ENCODE data around the gene LAT. TPM values are rescaled to one million over a fixed set of nuclear protein-coding genes. Genes with fewer than 3 reads are reported as not detected.

Gene LAT
- polyA plus RNA-seq, 1 of the 3 experiments (the other 2 are of a cell fraction), result 8.0 TPM

DNA sequence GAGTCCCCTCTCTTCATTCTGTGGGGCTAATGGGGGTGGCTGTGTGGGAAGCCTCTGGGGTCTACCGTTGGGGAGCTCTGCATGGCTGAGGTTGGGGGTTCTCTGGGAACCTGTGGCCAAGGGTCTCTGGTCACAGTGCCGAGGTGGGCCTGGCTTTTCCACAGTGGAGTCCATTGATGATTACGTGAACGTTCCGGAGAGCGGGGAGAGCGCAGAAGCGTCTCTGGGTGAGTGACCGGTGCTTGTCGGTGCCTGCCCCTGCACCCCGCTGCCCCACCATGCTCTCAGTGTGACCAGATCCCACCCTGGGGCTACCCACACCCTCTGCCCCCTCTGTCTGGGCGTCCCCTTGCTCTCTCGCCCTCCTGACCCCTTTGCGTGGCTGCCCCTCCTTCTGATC, 4.5 kb downstream of the LAT start (continued):
- TF ChIP-seq GATA2 (CRISPR knock-in tag; IDR thresholded peaks at IDR 0.05), result no peak
- TF ChIP-seq FOXJ3 (CRISPR knock-in tag; IDR thresholded peaks at IDR 0.05), result no peak
- TF ChIP-seq, protein P1, sequence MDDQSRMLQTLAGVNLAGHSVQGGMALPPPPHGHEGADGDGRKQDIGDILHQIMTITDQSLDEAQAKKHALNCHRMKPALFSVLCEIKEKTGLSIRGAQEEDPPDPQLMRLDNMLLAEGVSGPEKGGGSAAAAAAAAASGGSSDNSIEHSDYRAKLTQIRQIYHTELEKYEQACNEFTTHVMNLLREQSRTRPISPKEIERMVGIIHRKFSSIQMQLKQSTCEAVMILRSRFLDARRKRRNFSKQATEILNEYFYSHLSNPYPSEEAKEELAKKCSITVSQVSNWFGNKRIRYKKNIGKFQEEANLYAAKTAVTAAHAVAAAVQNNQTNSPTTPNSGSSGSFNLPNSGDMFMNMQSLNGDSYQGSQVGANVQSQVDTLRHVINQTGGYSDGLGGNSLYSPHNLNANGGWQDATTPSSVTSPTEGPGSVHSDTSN (IDR thresholded peaks at IDR 0.05), result no peak
- no peak for TF ChIP-seq ELF1 (IDR thresholded peaks at IDR 0.05)
- no peak for TF ChIP-seq NRF1 (IDR thresholded peaks at IDR 0.05; ENCODE audit: low read depth, low read length)

DNA sequence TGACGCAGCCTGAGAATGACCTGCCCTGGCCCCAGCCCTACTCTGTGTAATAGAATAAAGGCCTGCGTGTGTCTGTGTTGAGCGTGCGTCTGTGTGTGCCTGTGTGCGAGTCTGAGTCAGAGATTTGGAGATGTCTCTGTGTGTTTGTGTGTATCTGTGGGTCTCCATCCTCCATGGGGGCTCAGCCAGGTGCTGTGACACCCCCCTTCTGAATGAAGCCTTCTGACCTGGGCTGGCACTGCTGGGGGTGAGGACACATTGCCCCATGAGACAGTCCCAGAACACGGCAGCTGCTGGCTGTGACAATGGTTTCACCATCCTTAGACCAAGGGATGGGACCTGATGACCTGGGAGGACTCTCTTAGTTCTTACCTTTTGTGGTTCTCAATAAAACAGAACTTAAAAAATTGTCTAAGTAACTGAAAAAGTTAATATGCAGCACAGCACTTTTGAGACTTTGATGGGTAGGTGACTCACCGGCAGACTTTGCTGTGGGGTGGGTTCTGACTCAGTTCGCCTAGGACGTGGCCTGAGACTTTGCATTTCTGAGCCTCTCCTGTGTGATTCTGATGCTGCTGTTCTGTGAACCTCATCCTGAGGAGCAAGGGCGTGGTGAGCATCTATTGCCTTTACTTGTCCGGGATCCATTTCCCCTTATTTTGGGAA, 5.7 kb downstream of the LAT start:
- no peak overlapping the region for H2AFZ ChIP-seq (ENCODE audit: low read depth)
- no peak for TF ChIP-seq JUND (IDR thresholded peaks at IDR 0.05)
- TF ChIP-seq FOSL2 (IDR thresholded peaks at IDR 0.05; ENCODE audit: borderline replicate concordance, low read depth), result no peak
- TF ChIP-seq TEAD4 (IDR thresholded peaks at IDR 0.05; ENCODE audit: borderline replicate concordance, insufficient read depth), result no peak
- no peak for TF ChIP-seq MEF2A (IDR thresholded peaks at IDR 0.05; ENCODE audit: borderline replicate concordance, low read depth)
- TF ChIP-seq, protein P2, sequence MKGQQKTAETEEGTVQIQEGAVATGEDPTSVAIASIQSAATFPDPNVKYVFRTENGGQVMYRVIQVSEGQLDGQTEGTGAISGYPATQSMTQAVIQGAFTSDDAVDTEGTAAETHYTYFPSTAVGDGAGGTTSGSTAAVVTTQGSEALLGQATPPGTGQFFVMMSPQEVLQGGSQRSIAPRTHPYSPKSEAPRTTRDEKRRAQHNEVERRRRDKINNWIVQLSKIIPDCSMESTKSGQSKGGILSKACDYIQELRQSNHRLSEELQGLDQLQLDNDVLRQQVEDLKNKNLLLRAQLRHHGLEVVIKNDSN (IDR thresholded peaks at IDR 0.05; ENCODE audit: borderline replicate concordance, low read depth), result no peak
- TF ChIP-seq RFX5 (IDR thresholded peaks at IDR 0.05; ENCODE audit: low read length), result no peak
- TF ChIP-seq FOXJ3 (CRISPR knock-in tag; IDR thresholded peaks at IDR 0.05), result no peak
- TF ChIP-seq YY1 (IDR thresholded peaks at IDR 0.05; ENCODE audit: low read depth), result no peak
- TF ChIP-seq FOXM1 (IDR thresholded peaks at IDR 0.05; ENCODE audit: low read depth), result no peak
- TF ChIP-seq, protein P3, sequence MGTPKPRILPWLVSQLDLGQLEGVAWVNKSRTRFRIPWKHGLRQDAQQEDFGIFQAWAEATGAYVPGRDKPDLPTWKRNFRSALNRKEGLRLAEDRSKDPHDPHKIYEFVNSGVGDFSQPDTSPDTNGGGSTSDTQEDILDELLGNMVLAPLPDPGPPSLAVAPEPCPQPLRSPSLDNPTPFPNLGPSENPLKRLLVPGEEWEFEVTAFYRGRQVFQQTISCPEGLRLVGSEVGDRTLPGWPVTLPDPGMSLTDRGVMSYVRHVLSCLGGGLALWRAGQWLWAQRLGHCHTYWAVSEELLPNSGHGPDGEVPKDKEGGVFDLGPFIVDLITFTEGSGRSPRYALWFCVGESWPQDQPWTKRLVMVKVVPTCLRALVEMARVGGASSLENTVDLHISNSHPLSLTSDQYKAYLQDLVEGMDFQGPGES (IDR thresholded peaks at IDR 0.05; ENCODE audit: low read depth, low read length), result no peak
- no peak for TF ChIP-seq ELF1 (IDR thresholded peaks at IDR 0.05)
- TF ChIP-seq, protein P1 (IDR thresholded peaks at IDR 0.05), result no peak
- TF ChIP-seq TCF12 (IDR thresholded peaks at IDR 0.05), result no peak
- TF ChIP-seq SIN3A (IDR thresholded peaks at IDR 0.05; ENCODE audit: borderline replicate concordance, low read depth, low read length), result no peak
- no peak for TF ChIP-seq SMC3 (IDR thresholded peaks at IDR 0.05; ENCODE audit: low read depth, low read length)
- no peak for TF ChIP-seq GATA2 (CRISPR knock-in tag; IDR thresholded peaks at IDR 0.05)
- no peak for TF ChIP-seq MXI1 (IDR thresholded peaks at IDR 0.05; ENCODE audit: low read depth, low read length)
- no peak for TF ChIP-seq RXRA (IDR thresholded peaks at IDR 0.05; ENCODE audit: borderline replicate concordance, low read depth)
- H3K36me3 ChIP-seq (replicated peaks in 1 of 2; ENCODE audit: control insufficient read depth in 1 of 2, insufficient read depth in 2 of 2, low read length in 1 of 2), result peaks cover 0 to 18% of the 10 kb centered on the region in 2 experiments
- H3F3A ChIP-seq (replicated peaks; ENCODE audit: insufficient read depth), result no peaks in the 10 kb centered on the region
- 88% methylated on average over 11 of the region's 11 CpGs for WGBS (ENCODE audit: low lambda C conversion rate)
- no peak overlapping the region for H3K4me3 ChIP-seq (ENCODE audit: low read depth in 2 of 2, low read length in 1 of 2)
- no peak overlapping the region for H3K9ac ChIP-seq
- no peaks in the 10 kb centered on the region for H4K20me1 ChIP-seq (ENCODE audit: insufficient read depth)
- H3K79me2 ChIP-seq (ENCODE audit: insufficient read depth), result no peaks in the 10 kb centered on the region
- ChIA-PET CTCF (no interaction called here), POLR2A (no interaction called here)
- H3K27ac ChIP-seq (ENCODE audit: low read depth in 2 of 2, low read length in 1 of 2), result no peak overlapping the region
- H3K9me3 ChIP-seq, result no peaks in the 10 kb centered on the region
- H3K4me2 ChIP-seq, result no peak overlapping the region
- no peaks in the 10 kb centered on the region for H3K4me1 ChIP-seq (ENCODE audit: control insufficient read depth in 1 of 2, insufficient read depth in 2 of 2, low read depth in 1 of 2, low read length in 1 of 2)
- no peaks in the 10 kb centered on the region for H3K9me2 ChIP-seq
- no peaks in the 10 kb centered on the region for H3K27me3 ChIP-seq (ENCODE audit: insufficient read depth)
- no peak for DNase-seq
